A549 (cell line): ENCODE measurements around the gene MYO1H. TPM values are rescaled to one million over a fixed set of nuclear protein-coding genes. Genes with fewer than 3 reads are reported as not detected.

Experiments
- ATAC-seq, 2 experiments: fragments of 200-7000 bp in 1 of 2; fragments of >200 bp in 1 of 2; cut with Nextera tagmentation in 1 of 2; cut with Tn5 transposase in 1 of 2; 3 replicates each; pipeline versions ENCODE4 v1.8.0 to v1.9.1; 2018 to 2020; ENCODE audit warnings: mild to moderate bottlenecking in 1 of 2, moderate library complexity in 1 of 2
- CTCF ChIA-PET: fragments of 300-600 bp; sonication (Branson Sonifier 250); formaldehyde crosslinking; extraction: SDS; loops from one replicate; lab custom pipeline; 2021; ENCODE audit warnings: antibody characterized with exemption, inconsistent platforms; lab: Yijun Ruan, JAX
- POLR2A ChIA-PET: fragments of 350-600 bp; formaldehyde crosslinking; extraction: SDS; loops from one replicate; lab custom pipeline; 2021; ENCODE audit warnings: antibody characterized with exemption, inconsistent platforms; lab: Yijun Ruan, JAX
- DNase-seq, 2 experiments: peaks; one replicate each; pipeline versions ENCODE4 v3.0.0 to v3.0.0-alpha.2; 2011 to 2016; ENCODE audit warnings: low read depth in 1 of 2, low spot score in 1 of 2
- FAIRE-seq: peaks from 2 replicates; lab custom pipeline; 2011; peaks lifted over from hg19 to GRCh38; lab: Jason Lieb, UNC
- H3K27ac ChIP-seq, 2 experiments: fragments of >200 bp; sonication (Bioruptor Twin); formaldehyde crosslinking; 3 replicates each; pipeline ENCODE4 v1.5.1; 2016 to 2017
- H3K4me1 ChIP-seq: fragments of >200 bp; sonication (Bioruptor Twin); formaldehyde crosslinking; 3 replicates; pipeline ENCODE4 v1.6.1; 2016
- H3K4me2 ChIP-seq: fragments of >200 bp; sonication (Bioruptor Twin); formaldehyde crosslinking; 3 replicates; pipeline ENCODE4 v1.6.1; 2016
- H3K4me3 ChIP-seq: fragments of >200 bp; sonication (Bioruptor Twin); formaldehyde crosslinking; 3 replicates; pipeline ENCODE4 v1.5.1; 2016
- H3K9me3 ChIP-seq: fragments of >200 bp; sonication (Bioruptor Twin); formaldehyde crosslinking; 3 replicates; pipeline ENCODE4 v1.6.1; 2016
- CBX8 ChIP-seq: fragments of 200-600 bp; sonication (generic); IDR thresholded peaks from 2 replicates; pipeline ENCODE4 v1.6.1; 2016
- CHD2 ChIP-seq: fragments of 150-350 bp; IDR thresholded peaks from 2 replicates; pipeline ENCODE4 v1.6.1; 2014; ENCODE audit warnings: low read length; ENCODE audit not compliant: partially characterized antibody
- CHD4 ChIP-seq: fragments of 200-600 bp; sonication (generic); IDR thresholded peaks from 2 replicates; pipeline ENCODE4 v1.6.1; 2016; ENCODE audit warnings: antibody characterized with exemption, mild to moderate bottlenecking, borderline replicate concordance
- CTCF ChIP-seq: fragments of >200 bp; sonication (Bioruptor Twin); formaldehyde crosslinking; IDR thresholded peaks from 3 replicates; pipeline ENCODE4 v1.5.1; 2016
- EHMT2 ChIP-seq: fragments of 200-600 bp; sonication (generic); IDR thresholded peaks from 2 replicates; pipeline ENCODE4 v1.6.1; 2016; ENCODE audit warnings: antibody characterized with exemption, low read depth, mild to moderate bottlenecking, moderate library complexity
- FOSB ChIP-seq: fragments of 250-450 bp; sonication (Bioruptor Pico); IDR thresholded peaks from 2 replicates; pipeline ENCODE4 v1.5.0; 2020; ENCODE audit warnings: mild to moderate bottlenecking, moderate library complexity
- FOSL2 ChIP-seq, 2 experiments: fragments of 450-650 bp in 1 of 2; fragments of >200 bp in 1 of 2; sonication (Bioruptor Twin) in 1 of 2; formaldehyde crosslinking; IDR thresholded peaks; 2 replicates each; pipeline versions ENCODE4 v1.5.0 to v1.6.1; 2016 to 2020; ENCODE audit warnings: mild to moderate bottlenecking in 1 of 2, moderate library complexity in 1 of 2
- GATA3 ChIP-seq: IDR thresholded peaks from 2 replicates; pipeline ENCODE4 v1.6.1; 2012; ENCODE audit warnings: borderline replicate concordance
- HOXB13 ChIP-seq: fragments of 250-450 bp; sonication (Bioruptor Pico); IDR thresholded peaks from 2 replicates; pipeline ENCODE4 v1.5.0; 2020; ENCODE audit warnings: low read depth, mild to moderate bottlenecking, moderate library complexity
- NPAS2 ChIP-seq: fragments of 250-450 bp; sonication (Bioruptor Pico); IDR thresholded peaks from 2 replicates; pipeline ENCODE4 v1.8.0; 2022; ENCODE audit warnings: mild to moderate bottlenecking, moderate library complexity, borderline replicate concordance
- RARB ChIP-seq: fragments of 250-450 bp; sonication (Bioruptor Pico); IDR thresholded peaks from 2 replicates; pipeline ENCODE4 v1.8.0; 2021; ENCODE audit warnings: mild to moderate bottlenecking, moderate library complexity
- REST ChIP-seq: fragments of 200-600 bp; sonication (generic); IDR thresholded peaks from 2 replicates; pipeline ENCODE4 v1.6.1; 2016; ENCODE audit warnings: antibody characterized with exemption, mild to moderate bottlenecking, moderate library complexity
- TFCP2L1 ChIP-seq: fragments of 250-450 bp; sonication (Bioruptor Pico); IDR thresholded peaks from 2 replicates; pipeline ENCODE4 v1.5.0; 2021; ENCODE audit warnings: mild to moderate bottlenecking
- ZFP36 ChIP-seq: fragments of 450-650 bp; IDR thresholded peaks from 2 replicates; pipeline ENCODE4 v1.6.1; 2014; ENCODE audit warnings: borderline replicate concordance; ENCODE audit not compliant: partially characterized antibody
- ZNF302 ChIP-seq: fragments of 250-450 bp; sonication (Bioruptor Pico); IDR thresholded peaks from 2 replicates; pipeline ENCODE4 v1.9.0; 2021; ENCODE audit warnings: inconsistent platforms, mild to moderate bottlenecking, moderate library complexity
- ZSCAN20 ChIP-seq: fragments of 250-450 bp; sonication (Bioruptor Pico); IDR thresholded peaks from 2 replicates; pipeline ENCODE4 v1.8.0; 2022; ENCODE audit warnings: mild to moderate bottlenecking, moderate library complexity
- WGBS: methylation state at CpG from one replicate; pipeline ENCODE4 v1.1.6; 2017; ENCODE audit errors: missing lambda C conversion rate; 5-methylcytosine and 5-hydroxymethylcytosine counted together
- polyA plus RNA-seq, 4 experiments: library from polyadenylated mRNA; depleted of rRNA in 3 of 4; stranded (reverse); fragments of >200 nt; fragmentation: RNase III in 1 of 4; extraction: RNeasy Plus Mini Kit Qiagen cat#74134 plus additional on column Dnase treatment in 1 of 4; gene quantifications; 2 replicates in 3 of 4; 3 replicates in 1 of 4; pipeline ENCODE4 v1.2.3, GENCODE V29; 2011 to 2017
- TF ChIP-seq, protein P1 (sequence below): fragments of 450-650 bp; IDR thresholded peaks from 2 replicates; pipeline ENCODE4 v1.6.1; 2014; ENCODE audit warnings: antibody characterized with exemption

Gene MYO1H
- polyA plus RNA-seq, 2 of the 4 experiments (the other 2 are of a cell fraction): not detected

DNA sequence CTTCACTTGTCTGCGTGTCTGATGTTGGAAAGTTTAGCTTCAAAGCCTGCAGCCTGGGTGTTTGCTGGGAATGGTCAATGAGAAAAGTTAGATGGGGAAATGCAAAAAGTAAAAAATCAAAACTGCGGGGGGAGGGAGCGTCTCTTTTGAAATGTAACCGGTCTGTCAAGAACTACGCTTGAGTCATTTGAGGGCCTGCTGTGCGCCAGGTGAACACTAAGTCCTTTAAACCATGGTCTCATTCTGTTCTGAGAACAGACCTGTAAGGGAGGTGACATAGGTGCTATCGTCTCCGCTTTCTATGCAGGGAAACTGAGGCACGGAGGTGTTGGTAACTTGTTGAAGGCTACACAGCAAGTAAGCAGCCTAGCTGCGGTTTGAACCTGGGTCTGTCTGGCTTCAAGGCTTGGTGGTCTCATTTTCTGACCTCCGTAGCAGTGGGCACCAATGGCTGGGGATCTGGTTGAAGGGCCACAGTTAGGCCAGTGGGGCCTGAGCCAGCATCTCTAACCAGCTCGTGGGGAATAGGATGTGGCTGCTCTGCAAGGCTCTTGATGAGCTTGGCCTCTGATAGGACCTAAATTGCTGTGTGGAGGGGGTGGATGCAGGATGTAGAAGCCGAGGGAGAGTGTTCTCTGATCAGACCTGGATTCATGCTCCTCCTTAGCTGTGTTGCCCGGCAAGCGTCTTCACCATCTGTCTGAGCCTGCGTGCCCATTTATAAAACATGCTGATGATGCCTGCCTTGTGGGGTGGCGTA, 87.9 kb downstream of the MYO1H start:
- FAIRE-seq: no peak
- POLR2A ChIA-PET: no interaction called here
- no peak for TF ChIP-seq CHD4
- Histone ChIP-seq H3K9me3 (no peaks in the 10 kb centered on the region), H3K4me1 (0 out of 3 replicates have a peak, but pooled peaks cover 3% of the 10 kb centered on the region), H3K4me3 (no peak overlapping the region), H3K27ac (no peak overlapping the region), H3K4me2 (no peak overlapping the region)
- 76% methylated on average over 16 of the region's 17 CpGs for WGBS
- no peak for ATAC-seq
- CTCF ChIA-PET: interaction anchor here (1.0 to 3.1 kb wide), 7 partner anchors 14 to 410 kb away, joined by 3 to 12 read pairs (median 4); no protein-coding TSS in a partner anchor
- DNase-seq: no peak

GRCh38 chr12:109436188-109436560, 88.5 kb downstream of the MYO1H start:
- WGBS: 65% methylated on average over 7 of the region's 7 CpGs
- Histone ChIP-seq H3K9me3 (no peaks in the 10 kb centered on the region), H3K4me2 (no peak overlapping the region), H3K27ac (no peak overlapping the region), H3K4me3 (no peak overlapping the region), H3K4me1 (0 out of 3 replicates have a peak, but pooled peaks cover 3% of the 10 kb centered on the region)
- TF ChIP-seq, protein P1, sequence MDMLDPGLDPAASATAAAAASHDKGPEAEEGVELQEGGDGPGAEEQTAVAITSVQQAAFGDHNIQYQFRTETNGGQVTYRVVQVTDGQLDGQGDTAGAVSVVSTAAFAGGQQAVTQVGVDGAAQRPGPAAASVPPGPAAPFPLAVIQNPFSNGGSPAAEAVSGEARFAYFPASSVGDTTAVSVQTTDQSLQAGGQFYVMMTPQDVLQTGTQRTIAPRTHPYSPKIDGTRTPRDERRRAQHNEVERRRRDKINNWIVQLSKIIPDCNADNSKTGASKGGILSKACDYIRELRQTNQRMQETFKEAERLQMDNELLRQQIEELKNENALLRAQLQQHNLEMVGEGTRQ: no peak
- TF ChIP-seq ZFP36 (no peak), CHD2 (no peak), TFCP2L1 (no peak), REST (no peak), CBX8 (no peak), NPAS2 (CRISPR knock-in tag) (no peak), HOXB13 (CRISPR knock-in tag) (no peak), ZNF302 (no peak), GATA3 (no peak), CTCF (no peak), EHMT2 (no peak), ZSCAN20 (CRISPR knock-in tag) (no peak), RARB (no peak), FOSL2 (IDR thresholded peaks at IDR 0.05) (no peak), FOSL2 (CRISPR knock-in tag; IDR thresholded peaks at IDR 0.05) (no peak), FOSB (CRISPR knock-in tag) (no peak)
- POLR2A ChIA-PET: no interaction called here
- DNase-seq (no peak), ATAC-seq (no peak), FAIRE-seq (no peak)
- CTCF ChIA-PET: interaction anchor here (0.8 to 3.1 kb wide), 8 partner anchors 8 to 339 kb away, joined by 3 to 12 read pairs (median 4); no protein-coding TSS in a partner anchor
